ENCODE results near the gene COL9A3.
"Not testable (repeated sequence)": the region's sequence is repeated elsewhere in the genome, so short reads cannot be mapped to it uniquely, and the experiment has no call there.

Gene COL9A3

DNA sequence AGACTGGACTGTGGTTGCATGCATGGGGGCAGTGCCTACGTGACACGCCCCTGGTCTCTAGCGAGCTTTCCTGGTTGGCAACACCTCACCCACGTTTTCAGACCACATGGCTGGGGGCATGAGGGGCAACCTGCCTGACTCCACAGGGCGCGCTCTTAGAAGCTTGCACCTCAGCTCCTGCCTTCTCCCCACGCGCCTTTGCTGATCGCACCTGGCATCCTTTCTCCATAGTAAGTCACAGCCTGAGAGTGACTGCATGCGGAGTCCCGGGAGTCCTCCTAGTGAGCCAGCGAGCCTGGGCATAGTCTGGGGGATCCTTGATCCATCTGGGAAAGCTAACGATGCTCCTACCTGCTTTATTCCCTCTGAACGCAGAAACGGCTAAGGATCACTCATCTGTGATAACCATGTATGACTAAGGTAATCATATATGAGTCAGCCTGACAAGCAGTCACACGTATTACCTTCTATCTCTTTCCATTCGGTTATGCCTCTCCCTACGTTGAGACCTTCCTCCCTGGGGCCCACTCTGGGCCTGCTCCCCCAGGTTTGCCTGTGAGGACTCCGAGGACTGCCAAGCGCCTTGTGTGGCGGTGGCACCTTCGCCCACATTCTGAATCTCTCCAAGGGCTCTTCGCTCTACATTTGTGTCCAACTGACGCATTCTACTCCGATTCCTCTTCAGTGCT lies 40.2 kb downstream of the COL9A3 start:
- no peak for DNase-seq (ENCODE audit: low spot score)

DNA sequence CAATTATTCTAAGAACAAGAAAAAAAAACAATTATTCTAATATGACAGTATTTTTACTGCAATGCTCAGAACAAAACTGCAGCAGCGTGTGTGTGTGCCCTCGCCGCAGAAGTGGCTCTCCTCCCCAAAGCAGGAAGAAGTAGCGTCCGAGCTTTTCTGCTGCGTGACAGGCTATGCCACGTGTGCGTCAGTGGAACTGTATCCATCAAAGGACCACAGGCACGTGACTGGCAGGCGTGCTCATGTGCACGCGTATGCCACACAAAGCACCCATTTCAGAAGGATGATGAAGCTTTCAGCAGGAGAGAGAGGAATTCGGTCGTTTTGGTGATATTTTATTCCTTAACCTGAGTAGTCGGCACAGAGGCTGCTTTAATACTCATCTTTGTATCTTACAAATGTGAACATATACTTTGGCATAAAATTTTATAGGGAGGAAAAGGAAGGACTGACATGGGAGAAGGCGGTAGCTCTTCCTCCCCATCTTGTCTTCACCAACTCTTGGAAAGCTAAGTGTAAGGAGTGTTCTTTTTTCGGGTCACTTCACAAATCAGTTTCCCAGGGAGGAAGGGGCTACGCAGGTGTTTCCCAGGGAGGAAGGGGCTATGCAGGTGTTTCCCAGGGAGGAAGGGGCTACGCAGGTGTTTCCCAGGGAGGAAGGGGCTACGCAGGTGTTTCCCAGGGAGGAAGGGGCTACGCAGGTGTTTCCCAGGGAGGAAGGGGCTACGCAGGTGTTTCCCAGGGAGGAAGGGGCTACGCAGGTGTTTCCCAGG lies 41.4 kb downstream of the COL9A3 start:
- DNase-seq (ENCODE audit: low spot score), result no peak

DNA sequence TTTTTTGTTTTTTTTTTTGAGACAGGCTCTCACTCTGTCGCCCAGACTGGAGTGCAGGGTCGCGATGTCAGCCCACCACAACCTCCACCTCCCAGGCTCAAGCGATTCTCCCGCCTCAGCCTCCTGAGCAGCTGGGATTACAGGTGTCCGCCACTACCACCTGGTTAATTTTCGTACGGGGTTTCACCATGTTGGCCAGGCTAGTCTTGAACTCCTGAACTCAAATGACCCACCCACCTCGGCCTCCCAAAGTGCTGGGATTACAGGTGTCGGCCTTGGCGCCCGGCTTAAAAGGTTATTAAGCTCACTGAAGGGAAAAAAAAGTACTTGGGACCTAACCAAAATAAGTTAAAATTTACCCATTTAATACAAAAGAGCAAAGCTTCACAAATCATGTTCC lies 42.9 kb downstream of the COL9A3 start:
- DNase-seq (ENCODE audit: low spot score), result no peak

DNA sequence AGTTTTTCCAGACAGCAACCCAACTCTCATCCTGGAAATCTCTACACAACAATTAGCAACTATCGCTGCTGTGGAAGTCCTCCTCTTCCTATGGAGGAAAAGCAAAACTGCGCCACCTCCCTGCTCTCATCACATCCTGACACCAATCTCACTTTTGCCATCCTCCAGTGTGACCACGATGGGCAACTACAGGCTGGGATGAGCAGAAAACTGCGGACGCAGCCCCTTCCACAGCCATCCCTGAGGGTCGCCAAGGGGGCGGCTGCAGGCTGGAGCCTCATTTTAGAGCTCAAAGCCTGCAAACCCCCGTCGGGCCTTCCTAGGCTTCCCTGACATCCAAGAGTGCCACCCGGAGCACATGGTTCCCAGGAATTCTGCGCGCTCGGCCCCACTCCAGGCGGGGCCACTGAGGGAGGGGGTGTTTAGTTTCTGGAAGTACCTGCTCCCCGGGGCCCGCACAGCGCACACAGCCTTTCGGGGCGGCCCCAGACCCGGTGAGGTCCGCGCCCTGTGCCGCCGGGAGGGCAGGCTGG lies 43.6 kb downstream of the COL9A3 start:
- peak; percentile 60 for DNase-seq (ENCODE audit: low spot score)

DNA sequence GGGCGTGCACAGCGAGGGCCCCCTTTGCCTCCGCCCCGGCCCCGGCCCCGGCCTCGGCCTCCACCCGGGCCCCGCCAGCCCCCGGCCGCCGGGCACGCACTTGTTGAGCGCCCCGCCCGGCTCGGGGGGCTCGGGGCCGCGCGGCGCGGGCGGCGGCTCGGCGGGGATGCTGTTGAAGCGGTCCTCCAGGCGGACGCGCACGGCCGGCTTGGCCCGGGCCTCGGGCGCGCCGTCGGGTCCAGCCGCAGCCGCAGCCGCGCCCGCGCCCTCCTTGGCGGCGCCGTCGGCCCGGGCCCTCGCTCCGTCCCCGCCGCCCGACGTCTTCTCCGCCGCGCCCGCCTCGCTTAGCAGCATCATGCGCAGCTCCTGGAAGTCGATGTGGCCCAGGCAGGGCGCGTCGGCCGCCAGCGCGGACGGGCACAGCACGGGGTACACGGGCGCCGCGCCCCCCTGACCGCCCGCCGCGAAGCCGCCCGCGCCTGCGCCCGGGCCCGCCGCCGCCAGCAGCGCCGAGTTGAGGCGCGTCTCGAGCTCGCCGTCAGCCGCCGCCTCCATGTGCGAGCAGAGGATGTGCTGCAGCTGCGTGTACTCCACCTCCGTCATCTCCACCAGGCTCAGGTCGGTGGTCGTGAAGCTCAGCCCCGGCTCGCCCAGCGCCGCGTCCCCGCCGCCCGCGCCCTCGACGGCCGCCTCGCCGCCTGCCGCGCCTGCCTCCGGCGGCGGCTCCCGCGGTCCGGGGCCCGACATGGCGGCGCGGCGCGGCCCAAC lies 44.3 kb downstream of the COL9A3 start:
- DNase-seq (ENCODE audit: low spot score), result peak; percentile 74

DNA sequence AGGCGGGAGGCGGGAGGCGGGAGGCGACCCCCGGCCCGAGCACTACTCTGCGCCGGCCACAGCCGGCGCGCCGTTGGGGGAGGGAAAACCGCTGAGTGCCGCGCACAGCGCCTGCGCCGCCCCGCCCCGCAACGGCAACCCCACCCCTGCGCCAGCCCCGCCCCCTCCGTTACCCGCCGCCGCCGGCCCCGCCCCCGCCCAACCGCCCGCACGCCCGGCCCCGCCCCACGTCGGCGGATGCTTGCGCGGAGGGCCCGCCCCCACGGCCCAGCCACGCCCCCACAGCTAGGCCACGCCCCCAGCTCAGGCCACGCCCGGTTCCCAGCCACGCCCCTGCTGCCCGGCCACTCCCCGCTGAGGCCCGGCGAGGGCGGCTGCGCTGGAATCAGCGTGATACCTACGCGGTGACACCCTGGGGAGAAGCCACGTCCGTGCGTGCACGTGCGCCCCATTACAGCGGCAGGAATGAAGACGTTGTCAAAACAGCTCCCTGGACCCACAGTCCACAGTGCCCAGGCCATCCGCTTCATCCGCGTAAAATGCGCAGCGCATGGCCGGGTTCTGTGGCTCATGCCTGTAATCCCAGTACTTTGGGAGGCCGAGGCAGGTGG lies 45.0 kb downstream of the COL9A3 start, which contains the start of gene TCFL5:
Gene TCFL5 (minus strand): TSS at position 97 of the 611 bp plus-strand sequence. CDS start 152 bp downstream, outside the sequence.
- peak; percentile 98 for DNase-seq (ENCODE audit: low spot score)

DNA sequence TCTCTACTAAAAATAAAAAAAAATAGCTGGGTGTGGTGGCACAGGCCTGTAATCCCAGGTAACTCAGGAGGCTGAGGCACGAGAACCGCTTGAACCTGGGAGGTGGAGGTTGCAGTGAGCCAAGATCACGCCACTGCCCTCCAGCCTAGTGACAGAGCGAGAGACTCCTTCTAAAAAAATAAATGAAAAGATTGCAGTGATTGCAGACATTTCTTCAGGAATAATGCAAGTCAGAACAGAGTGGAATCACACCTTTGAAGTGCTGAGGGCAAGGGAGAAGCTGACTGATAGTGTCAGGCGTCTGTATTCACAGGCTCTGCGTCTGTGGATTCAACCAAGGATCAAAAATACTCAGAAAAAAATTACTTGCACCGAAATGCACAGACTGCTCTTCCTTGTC lies 47.4 kb downstream of the COL9A3 start:
- DNase-seq (ENCODE audit: low spot score), result no peak

DNA sequence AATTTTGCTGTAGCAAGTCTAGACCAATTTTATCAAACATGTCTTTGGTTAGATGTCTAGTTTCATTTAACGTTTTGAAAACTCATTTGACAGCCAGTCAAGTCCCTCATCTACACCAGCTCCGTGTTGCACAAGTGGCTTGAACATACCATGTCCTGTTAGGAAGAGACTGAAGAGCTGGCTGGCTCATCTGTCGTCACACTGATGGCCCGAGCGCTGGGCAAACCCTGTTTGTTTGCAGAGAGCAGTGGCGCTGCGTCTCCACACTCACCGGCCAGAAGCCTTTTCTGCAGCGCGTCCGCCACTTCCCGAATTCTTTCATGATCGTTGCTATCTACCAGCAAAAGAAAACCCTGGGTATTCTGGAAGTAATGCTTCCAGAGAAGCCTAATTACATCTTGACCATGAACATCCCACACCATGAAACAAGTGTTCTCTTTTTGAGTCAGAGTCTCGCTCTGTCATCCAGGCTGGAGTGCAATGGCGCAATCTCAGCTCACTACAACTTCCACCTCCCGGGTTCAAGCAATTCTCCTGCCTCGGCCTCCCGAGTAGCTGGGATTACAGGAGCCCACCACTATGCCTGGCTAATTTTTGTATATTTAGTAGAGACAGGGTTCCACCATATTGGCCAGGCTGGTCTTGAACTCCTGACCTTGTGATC lies 55.5 kb downstream of the COL9A3 start:
- no peak for DNase-seq (ENCODE audit: low spot score)

DNA sequence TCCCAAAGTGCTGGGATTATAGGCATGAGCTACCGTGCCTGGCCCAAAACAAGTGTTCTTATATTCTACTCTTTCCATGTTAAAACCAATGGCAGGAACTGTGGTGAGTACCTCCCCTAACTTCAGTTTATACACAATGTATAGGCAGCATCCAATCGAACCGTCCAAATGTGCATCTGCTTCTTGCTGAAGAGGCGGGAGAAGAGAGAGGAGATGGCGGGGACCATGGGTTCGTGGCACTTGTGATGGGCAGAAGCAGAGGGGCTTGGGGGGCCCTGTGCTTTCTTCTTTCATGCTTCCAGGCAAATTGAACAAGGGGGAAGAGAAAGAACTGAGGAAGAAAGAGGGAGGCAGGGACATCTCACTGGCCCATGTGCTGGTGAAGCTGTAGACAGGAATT lies 56.0 kb downstream of the COL9A3 start:
- DNase-seq (ENCODE audit: low spot score), result no peak

DNA sequence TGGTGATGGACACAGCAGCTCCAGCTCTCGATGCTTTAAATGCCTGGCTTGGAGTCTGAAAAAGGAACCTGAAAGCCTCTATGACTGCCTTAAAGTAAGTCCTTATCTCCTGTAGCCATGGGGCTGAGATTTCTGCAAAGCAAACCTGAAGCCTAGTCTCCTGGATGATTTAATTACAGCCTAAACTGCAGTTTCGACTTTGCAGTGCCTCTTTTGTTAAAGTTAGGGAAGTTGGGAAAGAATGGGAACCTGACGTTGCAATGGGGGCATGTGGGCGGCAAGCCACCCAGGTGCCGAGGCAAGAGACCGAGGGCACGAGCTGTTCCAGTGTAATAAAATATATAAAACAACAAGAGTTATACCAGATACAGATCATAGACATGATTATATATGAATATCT lies 56.4 kb downstream of the COL9A3 start:
- no peak for DNase-seq (ENCODE audit: low spot score)

DNA sequence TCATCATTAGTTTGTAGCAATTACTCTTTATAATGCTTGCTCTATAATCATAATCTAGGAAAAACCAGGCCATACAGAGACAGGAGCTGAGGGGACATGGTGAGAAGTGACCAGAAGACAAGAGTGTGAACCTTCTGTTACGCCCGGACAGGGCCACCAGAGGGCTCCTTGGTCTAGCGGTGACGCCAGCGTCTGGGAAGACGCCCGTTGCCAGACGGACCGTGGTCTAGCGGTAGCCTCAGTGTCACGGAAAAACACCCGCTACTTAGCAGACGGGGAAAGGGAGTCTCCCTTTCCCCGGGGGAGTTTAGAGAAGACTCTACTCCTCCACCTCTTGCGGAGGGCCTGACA lies 56.8 kb downstream of the COL9A3 start:
- DNase-seq (ENCODE audit: low spot score), result not testable (repeated sequence)

DNA sequence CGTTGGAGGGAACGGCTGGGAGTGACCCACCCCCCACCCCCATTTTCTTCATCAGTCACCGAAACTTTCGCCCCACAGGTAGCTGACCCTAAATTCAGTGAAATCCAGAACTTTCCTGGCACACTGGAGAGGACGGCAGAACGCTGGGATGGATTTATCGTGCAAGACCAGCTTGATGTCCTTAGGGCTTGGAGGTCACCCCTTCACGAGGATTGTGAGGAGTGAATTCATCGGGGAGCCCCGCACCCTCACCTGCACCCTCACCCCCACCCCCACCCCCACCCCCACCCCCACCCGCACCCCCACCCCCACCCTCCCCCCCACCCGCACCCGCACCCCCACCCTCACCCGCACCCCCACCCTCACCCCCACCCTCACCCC lies 58.1 kb downstream of the COL9A3 start:
- no peak for DNase-seq (ENCODE audit: low spot score)

DNA sequence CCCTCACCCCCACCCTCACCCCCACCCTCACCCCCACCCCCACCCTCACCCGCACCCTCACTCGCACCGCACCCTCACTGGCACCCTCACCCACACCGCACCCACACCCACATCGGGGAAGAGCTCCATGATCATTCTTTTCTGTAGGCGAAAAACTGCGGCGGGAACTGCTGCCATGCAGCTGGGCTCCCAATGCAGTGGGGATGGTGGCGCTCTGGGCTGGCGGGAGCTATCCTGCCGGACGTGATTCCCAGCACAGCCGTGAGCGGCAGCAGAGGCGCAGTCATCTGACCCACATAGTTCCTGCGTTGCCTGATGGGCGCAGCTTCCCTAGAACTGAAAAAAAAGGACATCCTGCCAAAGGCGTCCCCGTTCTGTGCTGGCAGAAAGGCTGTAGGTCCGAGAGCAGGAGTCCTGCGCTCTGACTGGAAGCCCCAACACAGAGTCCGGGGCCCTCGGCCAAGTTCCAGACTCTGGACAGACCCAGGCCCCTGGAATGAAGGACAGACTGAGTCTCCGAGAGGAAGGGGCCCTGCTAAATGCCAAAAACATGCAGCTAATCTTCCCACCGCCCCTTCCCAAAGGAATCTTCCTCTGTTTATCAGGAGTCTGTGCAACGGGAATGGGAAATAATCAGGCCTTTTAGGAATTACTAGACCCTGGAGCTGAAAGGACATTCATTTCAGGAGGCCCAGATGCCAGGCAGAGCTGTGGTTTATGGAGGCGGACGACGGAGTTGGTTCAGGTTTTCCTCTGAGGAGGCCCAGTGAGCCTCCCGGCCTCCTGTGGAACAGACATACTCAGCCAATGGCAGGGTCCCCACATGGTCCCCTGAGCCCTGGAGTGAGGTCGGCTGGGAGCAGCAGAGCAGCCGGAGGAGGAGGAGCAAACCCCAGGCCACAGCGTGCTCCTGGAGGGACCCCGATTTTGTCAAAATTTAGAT lies 58.8 kb downstream of the COL9A3 start:
- peak; percentile 89 for DNase-seq (ENCODE audit: low spot score)

DNA sequence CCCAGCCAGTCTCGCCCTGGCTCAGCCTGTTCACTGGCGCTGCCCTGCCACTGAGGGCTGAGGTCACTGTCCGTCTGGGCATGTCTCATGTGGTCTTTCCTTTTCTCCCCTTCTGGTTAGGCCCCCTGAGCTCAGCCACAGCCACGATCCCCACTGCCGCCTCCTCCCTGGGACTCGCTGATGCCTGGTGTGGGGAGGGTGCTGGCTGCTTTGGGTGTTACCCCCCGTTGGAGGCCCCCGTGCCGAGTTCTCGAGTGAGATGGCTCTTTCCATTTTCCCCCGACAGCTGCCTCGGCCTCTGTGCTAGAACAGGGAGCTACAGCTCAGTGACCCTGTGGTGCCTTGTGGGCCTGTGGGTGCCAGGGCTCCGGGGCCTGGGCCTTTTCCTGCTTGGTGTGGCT lies 59.7 kb downstream of the COL9A3 start:
- DNase-seq (ENCODE audit: low spot score), result no peak

DNA sequence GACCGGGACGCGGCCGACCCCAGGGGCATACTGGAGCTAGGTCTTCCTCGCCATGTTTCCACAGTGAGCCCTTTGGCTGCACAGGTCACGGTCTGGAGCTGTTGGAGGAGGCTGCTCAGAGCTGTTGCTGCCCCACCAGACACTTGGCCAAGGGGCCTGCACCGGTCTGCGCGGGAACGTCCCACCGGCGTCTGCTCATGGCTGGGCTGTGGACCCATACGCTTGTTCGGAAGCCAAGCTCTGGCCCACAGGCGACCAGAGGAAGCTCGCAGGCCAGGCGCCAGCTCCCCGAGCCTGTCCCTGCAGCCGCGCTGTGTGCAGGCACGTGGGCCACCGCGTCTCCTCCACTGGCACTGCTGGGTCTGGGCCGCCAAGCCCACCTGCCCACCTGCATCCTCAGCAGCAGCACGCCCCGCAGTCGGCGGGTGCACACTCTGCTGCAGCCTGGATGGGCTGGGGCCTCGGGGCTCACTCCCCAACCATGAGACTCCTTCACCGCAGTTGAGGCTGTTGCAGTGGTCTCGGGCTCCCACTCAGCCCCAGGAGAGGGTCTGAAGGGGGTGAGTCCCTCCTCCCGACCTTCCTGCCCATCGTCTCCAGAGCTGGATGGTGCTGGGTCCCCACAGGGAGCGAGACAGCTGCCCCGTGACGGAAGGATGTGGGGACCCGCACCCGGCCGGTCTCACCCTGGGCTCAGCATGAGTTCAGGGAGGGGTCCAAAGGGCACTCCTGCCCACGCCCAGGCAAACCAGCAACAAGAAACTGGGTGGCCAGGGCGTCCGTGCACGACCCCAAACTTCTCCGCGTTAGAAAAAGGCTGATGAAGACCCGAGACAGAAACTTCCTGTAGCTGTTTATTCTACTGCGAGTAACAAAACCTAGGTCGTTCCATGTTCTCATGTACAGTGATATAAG lies 60.3 kb downstream of the COL9A3 start:
- DNase-seq (ENCODE audit: low spot score), result no peak

DNA sequence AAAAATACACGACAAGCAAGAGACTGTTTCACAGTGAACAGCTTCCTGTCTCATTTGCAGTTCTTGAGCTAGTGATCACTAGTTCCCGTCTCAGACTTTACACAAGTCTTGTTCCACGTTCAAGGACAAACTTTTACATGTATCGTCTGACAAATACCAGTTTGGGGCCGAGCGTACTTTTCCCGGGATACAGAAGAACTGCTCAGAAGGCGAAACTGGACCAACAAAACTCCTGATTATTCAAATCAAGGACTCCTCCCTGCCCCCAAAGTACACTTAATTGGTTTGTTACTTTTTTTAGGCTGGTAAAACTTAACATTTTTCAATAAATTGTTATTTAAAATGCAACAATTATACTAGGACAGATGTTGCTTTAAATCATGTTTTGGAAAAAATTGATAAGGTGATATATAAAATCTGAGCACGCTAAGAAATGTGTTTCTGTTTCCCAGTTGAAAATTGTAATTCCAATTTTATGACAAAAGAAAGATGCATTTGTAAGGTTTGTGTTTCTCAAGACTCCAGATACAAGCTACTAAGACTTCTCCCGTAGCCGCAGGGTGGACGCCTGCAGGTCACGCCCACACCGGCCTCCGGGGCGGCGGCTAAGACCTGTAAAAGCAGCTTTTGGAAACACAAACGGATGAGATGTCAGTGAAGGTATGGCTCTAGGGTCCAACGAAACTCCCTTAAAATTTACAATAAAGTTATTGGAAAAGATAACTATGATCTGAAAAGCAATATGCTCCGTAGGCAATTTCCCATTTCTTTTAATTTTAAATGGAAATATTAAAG lies 61.6 kb downstream of the COL9A3 start:
- DNase-seq (ENCODE audit: low spot score), result no peak

DNA sequence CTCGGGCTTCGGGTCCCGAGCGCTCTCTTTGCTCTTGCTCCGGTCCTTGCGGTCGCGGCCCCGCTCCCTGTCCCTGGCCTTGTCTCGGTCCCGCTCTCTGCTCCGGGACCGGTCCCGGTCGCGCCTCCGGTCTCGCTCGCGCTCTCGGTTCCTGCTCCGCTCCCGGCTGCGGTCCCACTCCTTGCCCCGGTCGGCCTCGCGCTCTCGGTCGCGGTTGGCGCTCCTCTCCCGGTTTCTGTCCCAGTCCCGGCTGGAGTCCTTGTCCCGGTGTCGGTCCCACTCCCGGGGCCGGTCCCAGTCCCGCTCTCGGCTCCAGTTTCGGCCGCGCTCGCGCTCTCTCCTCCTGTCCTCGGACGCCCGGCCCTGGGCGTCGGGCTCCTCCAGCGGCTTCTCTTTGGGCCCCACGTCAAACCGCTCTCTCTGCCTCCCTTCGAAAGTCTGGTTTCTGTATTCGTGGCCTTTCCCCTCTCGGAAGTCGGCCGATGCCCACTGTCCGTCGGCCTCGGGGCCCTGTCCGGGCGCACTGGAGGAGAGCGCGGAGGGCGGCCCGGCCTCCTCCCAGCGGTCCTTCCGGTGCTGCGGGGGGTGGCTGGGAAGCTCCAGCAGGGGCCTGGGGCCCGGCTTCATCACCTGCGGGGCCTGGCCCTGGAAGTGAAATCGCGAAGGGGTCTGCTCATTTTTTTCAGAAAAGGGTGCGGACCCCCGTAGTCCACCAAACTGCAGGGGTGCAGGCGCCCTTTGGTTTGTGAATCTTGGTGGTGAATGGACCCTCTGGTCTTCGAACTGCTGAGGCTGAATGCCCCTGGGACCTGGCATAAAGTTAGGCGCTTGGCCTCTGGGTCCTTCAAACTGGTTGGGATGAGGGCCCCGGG lies 62.7 kb downstream of the COL9A3 start:
- DNase-seq (ENCODE audit: low spot score), result no peak

Data from ecto neural progenitor cell (in vitro differentiated cells).